ENCODE measurements around the gene TRIM47.
"Not testable (repeated sequence)": the region's sequence is repeated elsewhere in the genome, so short reads cannot be mapped to it uniquely, and the experiment has no call there.

TRIM47 gene

GRCh38 chr17:75865404-75866188, 12.8 kb downstream of the TRIM47 start:
- not testable (repeated sequence) for DNase-seq (ENCODE audit: low read depth)

GRCh38 chr17:75864887-75865286, 13.5 kb downstream of the TRIM47 start:
- DNase-seq (ENCODE audit: low read depth): not testable (repeated sequence)

- no peak for DNase-seq (ENCODE audit: low read depth)
Measured at GRCh38 chr17:75864448-75864871, 13.9 kb downstream of the TRIM47 start.

- no peak for DNase-seq (ENCODE audit: low read depth)
Measured at GRCh38 chr17:75861927-75862317, 16.5 kb downstream of the TRIM47 start.

GRCh38 chr17:75859358-75859757, 19.0 kb downstream of the TRIM47 start:
- not testable (repeated sequence) for DNase-seq (ENCODE audit: low read depth)

- DNase-seq (ENCODE audit: low read depth): no peak
Measured at GRCh38 chr17:75856062-75856756, 22.2 kb downstream of the TRIM47 start.

- peak; percentile 98 for DNase-seq (ENCODE audit: low read depth)
Measured at GRCh38 chr17:75855310-75856061, 22.9 kb downstream of the TRIM47 start, which contains the start of gene WBP2. Gene WBP2, minus strand, starts transcription at chr17:75855335. Its CDS starts 38 bp downstream, at chr17:75855297.

- DNase-seq (ENCODE audit: low read depth): peak; percentile 58
Measured at GRCh38 chr17:75854881-75855309, 23.5 kb downstream of the TRIM47 start.

- DNase-seq (ENCODE audit: low read depth): no peak
Measured at GRCh38 chr17:75854101-75854748, 24.2 kb downstream of the TRIM47 start.

GRCh38 chr17:75853433-75853832, 24.9 kb downstream of the TRIM47 start:
- no peak for DNase-seq (ENCODE audit: low read depth)

- DNase-seq (ENCODE audit: low read depth): not testable (repeated sequence)
Measured at GRCh38 chr17:75851693-75851991, 26.7 kb downstream of the TRIM47 start.

- no peak for DNase-seq (ENCODE audit: low read depth)
Measured at GRCh38 chr17:75850928-75851692, 27.3 kb downstream of the TRIM47 start.

GRCh38 chr17:75849724-75850123, 28.7 kb downstream of the TRIM47 start:
- no peak for DNase-seq (ENCODE audit: low read depth)

GRCh38 chr17:75849279-75849646, 29.1 kb downstream of the TRIM47 start:
- no peak for DNase-seq (ENCODE audit: low read depth)

- DNase-seq (ENCODE audit: low read depth): peak; percentile 73
Measured at GRCh38 chr17:75848523-75849278, 29.7 kb downstream of the TRIM47 start.

GRCh38 chr17:75847614-75848522, 30.5 kb downstream of the TRIM47 start:
- DNase-seq (ENCODE audit: low read depth): no peak

- DNase-seq (ENCODE audit: low read depth): no peak
Measured at GRCh38 chr17:75846692-75847613, 31.4 kb downstream of the TRIM47 start.

GRCh38 chr17:75845933-75846691, 32.3 kb downstream of the TRIM47 start:
- DNase-seq (ENCODE audit: low read depth): no peak

Measured in stimulated activated CD4-positive, alpha-beta T cell treated with anti-CD3 and anti-CD28 coated beads, Interleukin-2, amount 100 ng/mL, for 4 hours (primary cell).